CD4-positive, alpha-beta T cell treated with Interleukin-6 at 100 ng/mL for 8 hours (primary cell): ENCODE measurements around the gene CNIH2.

Experiments
- DNase-seq: peaks from one replicate; pipeline ENCODE4 v3.0.0-alpha.2; 2020; ENCODE audit warnings: mixed read lengths, low spot score

CNIH2 gene

DNA sequence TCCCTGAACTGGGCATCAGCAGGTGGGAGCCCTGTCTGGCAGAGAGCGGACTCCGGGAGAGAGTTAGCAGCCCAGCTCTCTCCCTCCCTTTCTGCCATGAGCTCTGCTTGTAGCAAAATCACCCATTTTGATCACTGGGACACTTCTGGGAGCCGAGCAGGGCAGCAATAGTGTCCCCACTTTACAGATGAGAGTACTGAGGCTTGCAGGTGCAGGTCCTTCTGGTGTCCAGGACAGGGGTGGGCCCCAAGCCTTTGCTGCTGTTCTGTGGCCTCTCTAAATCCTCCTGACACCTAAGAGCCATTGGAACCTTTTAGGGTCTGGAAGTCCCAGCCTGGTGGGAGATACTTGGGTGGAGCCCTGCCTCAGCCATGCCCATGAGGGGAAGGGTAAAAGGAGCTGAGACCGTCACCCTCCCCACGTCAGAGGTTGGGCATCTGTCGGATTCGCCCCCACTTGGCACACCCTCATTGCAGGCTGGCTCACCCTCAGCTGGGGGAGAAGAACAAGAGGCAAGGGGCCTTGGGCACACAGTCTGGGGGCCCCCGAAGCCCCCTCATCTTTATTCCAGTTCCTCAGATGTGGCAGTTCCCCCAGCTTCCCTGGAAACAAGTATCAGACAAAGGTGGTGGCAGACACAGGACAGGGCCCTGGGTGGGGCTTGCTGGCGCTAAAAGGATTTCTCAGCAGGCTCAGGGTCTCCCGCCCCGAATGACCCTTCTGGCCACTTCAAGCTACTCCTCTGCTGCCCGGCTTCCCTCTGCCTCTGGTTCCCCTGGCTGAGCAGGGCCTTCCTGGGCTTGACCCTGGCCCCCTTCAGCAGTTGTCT lies 53.8 kb downstream of the CNIH2 start:
- no peak for DNase-seq

DNA sequence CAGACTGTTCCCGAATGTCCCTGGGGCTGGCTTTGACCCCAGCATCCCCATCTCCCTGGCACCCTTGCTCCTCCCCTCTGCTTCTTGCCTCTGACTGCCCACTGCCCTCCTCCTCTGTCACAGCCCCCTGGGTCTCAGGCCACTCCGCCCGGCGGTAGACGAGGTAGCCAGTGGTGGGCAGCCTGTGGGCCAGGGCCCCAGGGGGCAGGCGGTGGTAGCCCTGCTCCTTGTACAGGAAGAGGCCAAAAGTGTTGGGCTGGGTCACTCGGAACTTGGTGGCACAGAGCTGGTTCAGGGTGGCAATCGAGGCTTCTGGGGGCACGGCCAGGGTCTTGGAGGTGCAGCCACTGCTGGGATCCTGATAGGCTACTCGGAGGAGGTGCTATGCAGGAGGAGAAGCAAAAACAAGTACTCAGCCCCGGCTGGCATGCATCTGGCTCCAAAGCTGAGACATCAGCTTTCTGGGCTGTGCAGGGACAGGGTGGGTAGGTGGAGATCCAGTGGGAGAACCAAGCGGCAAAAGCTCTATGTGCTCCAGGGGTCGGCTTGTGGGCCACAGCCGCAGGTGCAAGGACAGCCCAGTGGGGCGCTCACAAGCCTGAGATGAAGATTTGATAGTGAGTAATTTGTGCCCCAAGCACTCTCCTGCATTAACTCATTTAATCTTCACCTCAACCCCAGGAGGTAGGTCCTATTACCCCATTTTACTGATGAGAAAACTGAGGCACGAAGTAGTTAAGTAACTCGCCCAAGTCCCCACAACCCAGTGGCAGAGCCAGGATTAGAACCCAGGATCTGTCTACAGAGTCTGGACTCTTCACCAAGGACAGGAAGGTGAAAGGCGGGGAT lies 54.6 kb downstream of the CNIH2 start:
- no peak for DNase-seq

DNA sequence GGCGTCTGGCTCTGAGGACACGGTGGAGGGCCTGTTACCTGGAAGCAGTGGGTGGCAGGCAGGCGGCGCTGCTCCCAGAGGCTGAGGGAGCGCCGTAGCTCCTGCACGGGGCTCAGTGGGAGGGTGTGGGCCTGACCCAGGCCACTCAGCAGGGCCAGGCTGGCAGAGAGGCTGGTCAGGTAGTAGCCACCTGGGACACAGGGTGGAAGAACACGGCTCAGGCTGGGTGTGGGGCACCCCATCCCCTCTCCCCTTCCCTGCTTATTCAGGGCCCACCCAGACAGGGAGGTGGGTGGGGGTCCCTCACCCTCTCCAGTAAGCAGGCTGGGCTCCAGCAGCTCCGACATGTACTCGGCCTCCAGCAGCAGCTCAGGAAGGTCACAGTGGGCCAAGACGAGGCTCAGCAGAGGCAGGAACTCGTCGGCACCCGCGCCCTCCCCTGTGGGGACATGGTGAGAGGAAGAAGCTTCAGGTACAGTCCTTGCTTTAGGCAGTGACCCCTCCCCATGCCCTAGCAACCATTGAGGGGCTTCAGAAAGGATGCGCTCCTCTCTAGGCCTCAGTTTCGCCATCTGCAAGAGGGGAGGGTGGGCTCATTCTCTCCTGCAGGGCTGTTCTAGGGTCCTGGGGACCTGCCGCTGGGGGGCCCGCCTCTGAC lies 55.4 kb downstream of the CNIH2 start:
- no peak for DNase-seq
